ENCODE results near the gene PGM1. TPM values are rescaled to one million over a fixed set of nuclear protein-coding genes. Genes with fewer than 3 reads are reported as not detected.
A peak's percentile ranks its signal among the peaks of the same experiment; 100 is the strongest.

The PGM1 gene
- total and polyA plus RNA-seq, 2 of the 13 experiments (the other 11 are each of a cell fraction or from before 2014, with no cell fraction given) = 51.6 to 105 TPM

GRCh38 chr1:63559357-63559756 is 33.9 kb upstream of the PGM1 start:
- no peak for DNase-seq (ENCODE audit: low spot score)
- peak; percentile 56; the same call in 2 of the 3 replicates for ATAC-seq
- no peaks in the 10 kb centered on the region for H4K20me1 ChIP-seq (ENCODE audit: insufficient read depth, low read length)
- no peaks in the 10 kb centered on the region for H3K9me3 ChIP-seq (ENCODE audit: low read length)
- H3K9ac ChIP-seq (ENCODE audit: insufficient read depth, low read depth, low read length) = no peak overlapping the region
- WGBS (ENCODE audit: low lambda C conversion rate) = 86% methylated on average over 2 of the region's 2 CpGs
- H3K4me2 ChIP-seq (ENCODE audit: low read depth, low read length) = no peak overlapping the region
- no peak overlapping the region for H3K4me3 ChIP-seq (replicated peaks in 1 of 3; ENCODE audit: insufficient read depth in 1 of 3, low read depth in 2 of 3, low read length in 3 of 3)
- POLR2A ChIA-PET = no interaction called here
- no peaks in the 10 kb centered on the region for H3K4me1 ChIP-seq (ENCODE audit: insufficient read depth, low read length)
- in situ Hi-C loops (cut with HindIII; ENCODE audit: extremely low pct_ligation_motif_present, low pct_unique_long_range_greater_than_20kb) = no loop called here
- no peak overlapping the region for H2AFZ ChIP-seq (ENCODE audit: low read length)
- no peaks in the 10 kb centered on the region for H3K79me2 ChIP-seq (ENCODE audit: insufficient read depth, low read length)
- BruUV-seq (replicated peaks) = no TSS peak
- H3K27me3 ChIP-seq (ENCODE audit: control insufficient read depth in 1 of 2, insufficient read depth in 2 of 2, low read length in 2 of 2) = no peaks in the 10 kb centered on the region
- H3K27ac ChIP-seq (ENCODE audit: extremely low read length, insufficient read depth, low read length) = no peak overlapping the region
- FAIRE-seq = no peak
- no peaks in the 10 kb centered on the region for H3K36me3 ChIP-seq (replicated peaks in 1 of 2; ENCODE audit: control insufficient read depth in 1 of 2, insufficient read depth in 2 of 2, low read length in 2 of 2)
- intact Hi-C loops (cut with micrococcal nuclease; ENCODE audit: unreplicated experiment) = no loop called here
- CTCF ChIA-PET (ENCODE audit: low intra/inter-chr PET ratio, low total read pairs) = no interaction called here
- TF ChIP-seq TOE1 (CRISPR knock-in tag; IDR thresholded peaks at IDR 0.05) = no peak
- TF ChIP-seq SATB2 (CRISPR knock-in tag; IDR thresholded peaks at IDR 0.05) = no peak
- peak; percentile 95 for TF ChIP-seq ZNF460 (CRISPR knock-in tag; IDR thresholded peaks at IDR 0.05; ENCODE audit: borderline replicate concordance)
- no peak for TF ChIP-seq LRRFIP1 (CRISPR knock-in tag; conservative IDR thresholded peaks at IDR 0.05)
- TF ChIP-seq, protein P1, sequence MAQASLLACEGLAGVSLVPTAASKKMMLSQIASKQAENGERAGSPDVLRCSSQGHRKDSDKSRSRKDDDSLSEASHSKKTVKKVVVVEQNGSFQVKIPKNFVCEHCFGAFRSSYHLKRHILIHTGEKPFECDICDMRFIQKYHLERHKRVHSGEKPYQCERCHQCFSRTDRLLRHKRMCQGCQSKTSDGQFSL (CRISPR knock-in tag; IDR thresholded peaks at IDR 0.05) = no peak
- TF ChIP-seq ZNF891 (CRISPR knock-in tag; IDR thresholded peaks at IDR 0.05) = no peak
- TF ChIP-seq ZKSCAN8 (CRISPR knock-in tag; IDR thresholded peaks at IDR 0.05; ENCODE audit: borderline replicate concordance) = no peak
- peak; percentile 39; the same call in 1 of the 2 replicates for TF ChIP-seq CEBPB (IDR thresholded peaks at IDR 0.05; ENCODE audit: borderline replicate concordance, low read depth, low read length)
- no peak for TF ChIP-seq ZNF333 (CRISPR knock-in tag; IDR thresholded peaks at IDR 0.05; ENCODE audit: borderline replicate concordance)
- TF ChIP-seq MAZ (IDR thresholded peaks at IDR 0.05; ENCODE audit: borderline replicate concordance, low read depth, low read length) = no peak
- TF ChIP-seq MAZ (CRISPR knock-in tag; IDR thresholded peaks at IDR 0.05; ENCODE audit: low read depth) = no peak
- TF ChIP-seq, protein P2, sequence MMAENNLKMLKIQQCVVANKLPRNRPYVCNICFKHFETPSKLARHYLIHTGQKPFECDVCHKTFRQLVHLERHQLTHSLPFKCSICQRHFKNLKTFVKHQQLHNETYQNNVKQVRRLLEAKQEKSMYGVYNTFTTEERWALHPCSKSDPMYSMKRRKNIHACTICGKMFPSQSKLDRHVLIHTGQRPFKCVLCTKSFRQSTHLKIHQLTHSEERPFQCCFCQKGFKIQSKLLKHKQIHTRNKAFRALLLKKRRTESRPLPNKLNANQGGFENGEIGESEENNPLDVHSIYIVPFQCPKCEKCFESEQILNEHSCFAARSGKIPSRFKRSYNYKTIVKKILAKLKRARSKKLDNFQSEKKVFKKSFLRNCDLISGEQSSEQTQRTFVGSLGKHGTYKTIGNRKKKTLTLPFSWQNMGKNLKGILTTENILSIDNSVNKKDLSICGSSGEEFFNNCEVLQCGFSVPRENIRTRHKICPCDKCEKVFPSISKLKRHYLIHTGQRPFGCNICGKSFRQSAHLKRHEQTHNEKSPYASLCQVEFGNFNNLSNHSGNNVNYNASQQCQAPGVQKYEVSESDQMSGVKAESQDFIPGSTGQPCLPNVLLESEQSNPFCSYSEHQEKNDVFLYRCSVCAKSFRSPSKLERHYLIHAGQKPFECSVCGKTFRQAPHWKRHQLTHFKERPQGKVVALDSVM (CRISPR knock-in tag; IDR thresholded peaks at IDR 0.05) = peak; percentile 66; the same call in 1 of the 2 replicates
- no peak for TF ChIP-seq ZNF33A (CRISPR knock-in tag; IDR thresholded peaks at IDR 0.05; ENCODE audit: borderline replicate concordance)
- TF ChIP-seq SRF (IDR thresholded peaks at IDR 0.05; ENCODE audit: low read depth, low read length) = no peak
- TF ChIP-seq ZC3H13 (CRISPR knock-in tag; IDR thresholded peaks at IDR 0.05) = no peak

Data from HepG2 (cell line).